Measurements from ENCODE around the gene HOXB3. TPM values are rescaled to one million over a fixed set of nuclear protein-coding genes. Genes with fewer than 3 reads are reported as not detected.

Gene HOXB3
- total and polyA plus RNA-seq, 2 of the 13 experiments (the other 11 are each of a cell fraction or from before 2014, with no cell fraction given), result not detected

DNA sequence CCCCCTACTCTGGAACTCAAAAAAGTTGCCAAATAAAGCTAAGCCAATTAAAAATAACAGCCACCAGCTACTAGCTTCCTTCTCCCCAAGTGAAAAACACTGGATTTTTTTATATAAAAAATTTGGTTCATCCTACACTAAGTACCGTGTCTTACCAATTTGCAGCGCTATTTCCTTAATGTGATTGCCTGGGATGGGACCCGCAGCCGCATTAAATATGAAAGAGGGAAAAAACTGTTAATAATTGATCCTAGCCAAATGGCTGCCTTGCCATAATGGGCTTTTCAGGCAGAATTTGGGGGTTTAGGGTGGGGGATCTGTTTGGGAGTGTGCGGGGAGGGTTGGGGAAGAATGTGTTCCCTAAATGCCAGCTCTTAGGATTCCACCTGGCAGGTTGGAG, 34.1 kb upstream of the HOXB3 start (continued):
- TF ChIP-seq ZNF230 (CRISPR knock-in tag; IDR thresholded peaks at IDR 0.05), result no peak
- TF ChIP-seq, protein P1, sequence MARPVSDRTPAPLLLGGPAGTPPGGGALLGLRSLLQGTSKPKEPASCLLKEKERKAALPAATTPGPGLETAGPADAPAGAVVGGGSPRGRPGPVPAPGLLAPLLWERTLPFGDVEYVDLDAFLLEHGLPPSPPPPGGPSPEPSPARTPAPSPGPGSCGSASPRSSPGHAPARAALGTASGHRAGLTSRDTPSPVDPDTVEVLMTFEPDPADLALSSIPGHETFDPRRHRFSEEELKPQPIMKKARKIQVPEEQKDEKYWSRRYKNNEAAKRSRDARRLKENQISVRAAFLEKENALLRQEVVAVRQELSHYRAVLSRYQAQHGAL (CRISPR knock-in tag; IDR thresholded peaks at IDR 0.05; ENCODE audit: not compliant biosample characterization), result no peak
- no peak for TF ChIP-seq TEAD3 (CRISPR knock-in tag; optimal IDR thresholded peaks at IDR 0.05; ENCODE audit: borderline replicate concordance)

DNA sequence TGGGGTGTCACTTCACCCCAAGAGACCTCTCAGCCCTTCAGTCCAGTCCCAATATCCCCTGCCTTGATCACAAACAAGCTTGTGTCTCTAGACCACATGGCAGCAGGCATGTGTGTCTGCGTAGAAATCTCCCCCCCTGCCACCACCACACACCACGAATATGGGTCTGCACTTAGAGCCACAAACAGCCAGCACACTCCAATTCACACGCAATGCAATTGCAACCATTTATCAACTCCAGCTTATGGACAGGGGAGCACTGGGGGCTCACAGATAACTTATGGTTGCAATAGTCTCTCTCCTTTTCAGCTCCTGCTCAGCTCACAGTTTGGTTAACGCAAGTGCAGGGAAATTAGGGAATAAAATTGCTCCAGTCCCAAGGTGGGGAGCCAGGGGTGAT, 33.5 kb upstream of the HOXB3 start:
- intact Hi-C loops (cut with micrococcal nuclease; ENCODE audit: unreplicated experiment), result no loop called here
- no peak overlapping the region for H3K4me2 ChIP-seq (ENCODE audit: low read depth, low read length)
- DNase-seq (ENCODE audit: low spot score), result no peak
- 0 out of 2 replicates have a peak, but pooled peaks cover 2% of the 10 kb centered on the region for H4K20me1 ChIP-seq (ENCODE audit: insufficient read depth, low read length)
- H3K27ac ChIP-seq (ENCODE audit: extremely low read length, insufficient read depth, low read length), result no peak overlapping the region
- H3K9ac ChIP-seq (ENCODE audit: insufficient read depth, low read depth, low read length), result no peak overlapping the region
- FAIRE-seq, result no peak
- H3K4me1 ChIP-seq (ENCODE audit: insufficient read depth, low read length), result no peaks in the 10 kb centered on the region
- in situ Hi-C loops (cut with HindIII; ENCODE audit: extremely low pct_ligation_motif_present, low pct_unique_long_range_greater_than_20kb), result no loop called here
- H3K79me2 ChIP-seq (ENCODE audit: insufficient read depth, low read length), result no peaks in the 10 kb centered on the region
- H2AFZ ChIP-seq (ENCODE audit: low read length), result no peak overlapping the region
- 6% methylated on average over 4 of the region's 4 CpGs for WGBS (ENCODE audit: low lambda C conversion rate)
- H3K27me3 ChIP-seq (ENCODE audit: control insufficient read depth in 1 of 2, insufficient read depth in 2 of 2, low read length in 2 of 2), result peaks cover 45 to 98% of the 10 kb centered on the region in 2 experiments
- H3K4me3 ChIP-seq (replicated peaks in 1 of 3; ENCODE audit: insufficient read depth in 1 of 3, low read depth in 2 of 3, low read length in 3 of 3), result no peak overlapping the region
- no TSS peak for BruUV-seq (replicated peaks)
- H3K36me3 ChIP-seq (replicated peaks in 1 of 2; ENCODE audit: control insufficient read depth in 1 of 2, insufficient read depth in 2 of 2, low read length in 2 of 2), result no peaks in the 10 kb centered on the region
- POLR2A ChIA-PET, result no interaction called here
- CTCF ChIA-PET (ENCODE audit: low intra/inter-chr PET ratio, low total read pairs), result no interaction called here
- ATAC-seq, result no peak
- no peaks in the 10 kb centered on the region for H3K9me3 ChIP-seq (ENCODE audit: low read length)
- TF ChIP-seq, protein P2, sequence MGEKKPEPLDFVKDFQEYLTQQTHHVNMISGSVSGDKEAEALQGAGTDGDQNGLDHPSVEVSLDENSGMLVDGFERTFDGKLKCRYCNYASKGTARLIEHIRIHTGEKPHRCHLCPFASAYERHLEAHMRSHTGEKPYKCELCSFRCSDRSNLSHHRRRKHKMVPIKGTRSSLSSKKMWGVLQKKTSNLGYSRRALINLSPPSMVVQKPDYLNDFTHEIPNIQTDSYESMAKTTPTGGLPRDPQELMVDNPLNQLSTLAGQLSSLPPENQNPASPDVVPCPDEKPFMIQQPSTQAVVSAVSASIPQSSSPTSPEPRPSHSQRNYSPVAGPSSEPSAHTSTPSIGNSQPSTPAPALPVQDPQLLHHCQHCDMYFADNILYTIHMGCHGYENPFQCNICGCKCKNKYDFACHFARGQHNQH (CRISPR knock-in tag; IDR thresholded peaks at IDR 0.05), result no peak
- TF ChIP-seq HNRNPH1 (optimal IDR thresholded peaks at IDR 0.05; ENCODE audit: low read depth, low read length) (no peak), SP2 (CRISPR knock-in tag; IDR thresholded peaks at IDR 0.05) (no peak), KMT2A (CRISPR knock-in tag; IDR thresholded peaks at IDR 0.05) (no peak), GATA4 (IDR thresholded peaks at IDR 0.05; ENCODE audit: borderline replicate concordance, low read depth) (no peak), CREM (IDR thresholded peaks at IDR 0.05) (no peak), CREM (CRISPR knock-in tag; IDR thresholded peaks at IDR 0.05) (no peak), ZNF589 (CRISPR knock-in tag; conservative IDR thresholded peaks at IDR 0.05) (no peak), HNRNPK (IDR thresholded peaks at IDR 0.05; ENCODE audit: low read depth, low read length, poor library complexity, severe bottlenecking) (no peak), ZNF264 (CRISPR knock-in tag; IDR thresholded peaks at IDR 0.05) (no peak), EED (CRISPR knock-in tag; IDR thresholded peaks at IDR 0.05) (no peak), FOXA3 (CRISPR knock-in tag; IDR thresholded peaks at IDR 0.05) (no peak), NR2C2 (CRISPR knock-in tag; IDR thresholded peaks at IDR 0.05; ENCODE audit: borderline replicate concordance) (no peak), RORA (CRISPR knock-in tag; IDR thresholded peaks at IDR 0.05) (no peak)
- TF ChIP-seq, protein P3, sequence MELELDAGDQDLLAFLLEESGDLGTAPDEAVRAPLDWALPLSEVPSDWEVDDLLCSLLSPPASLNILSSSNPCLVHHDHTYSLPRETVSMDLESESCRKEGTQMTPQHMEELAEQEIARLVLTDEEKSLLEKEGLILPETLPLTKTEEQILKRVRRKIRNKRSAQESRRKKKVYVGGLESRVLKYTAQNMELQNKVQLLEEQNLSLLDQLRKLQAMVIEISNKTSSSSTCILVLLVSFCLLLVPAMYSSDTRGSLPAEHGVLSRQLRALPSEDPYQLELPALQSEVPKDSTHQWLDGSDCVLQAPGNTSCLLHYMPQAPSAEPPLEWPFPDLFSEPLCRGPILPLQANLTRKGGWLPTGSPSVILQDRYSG (CRISPR knock-in tag; IDR thresholded peaks at IDR 0.05), result no peak
- TF ChIP-seq, protein P4, sequence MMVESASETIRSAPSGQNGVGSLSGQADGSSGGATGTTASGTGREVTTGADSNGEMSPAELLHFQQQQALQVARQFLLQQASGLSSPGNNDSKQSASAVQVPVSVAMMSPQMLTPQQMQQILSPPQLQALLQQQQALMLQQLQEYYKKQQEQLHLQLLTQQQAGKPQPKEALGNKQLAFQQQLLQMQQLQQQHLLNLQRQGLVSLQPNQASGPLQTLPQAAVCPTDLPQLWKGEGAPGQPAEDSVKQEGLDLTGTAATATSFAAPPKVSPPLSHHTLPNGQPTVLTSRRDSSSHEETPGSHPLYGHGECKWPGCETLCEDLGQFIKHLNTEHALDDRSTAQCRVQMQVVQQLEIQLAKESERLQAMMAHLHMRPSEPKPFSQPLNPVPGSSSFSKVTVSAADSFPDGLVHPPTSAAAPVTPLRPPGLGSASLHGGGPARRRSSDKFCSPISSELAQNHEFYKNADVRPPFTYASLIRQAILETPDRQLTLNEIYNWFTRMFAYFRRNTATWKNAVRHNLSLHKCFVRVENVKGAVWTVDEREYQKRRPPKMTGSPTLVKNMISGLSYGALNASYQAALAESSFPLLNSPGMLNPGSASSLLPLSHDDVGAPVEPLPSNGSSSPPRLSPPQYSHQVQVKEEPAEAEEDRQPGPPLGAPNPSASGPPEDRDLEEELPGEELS (CRISPR knock-in tag; IDR thresholded peaks at IDR 0.05), result no peak
- TF ChIP-seq, protein P5, sequence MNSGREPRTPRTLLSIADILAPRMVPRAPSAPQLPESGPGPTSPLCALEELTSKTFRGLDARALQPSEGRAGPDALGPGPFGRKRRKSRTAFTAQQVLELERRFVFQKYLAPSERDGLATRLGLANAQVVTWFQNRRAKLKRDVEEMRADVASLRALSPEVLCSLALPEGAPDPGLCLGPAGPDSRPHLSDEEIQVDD (CRISPR knock-in tag; IDR thresholded peaks at IDR 0.05; ENCODE audit: borderline replicate concordance), result no peak
